Pancreas (tissue), 10 donors: ENCODE results near the gene GPC6. TPM values are rescaled to one million over a fixed set of nuclear protein-coding genes. Genes with fewer than 3 reads are reported as not detected.

ENCODE experiments used
- ATAC-seq, 4 donors: fragments of 200-7000 bp; cut with Tn5 transposase; one replicate each; pipeline versions ENCODE4 v1.8.0 to v1.9.1; 2020; ENCODE audit warnings: mild to moderate bottlenecking in 4 of 4, moderate library complexity in 4 of 4
- DNase-seq, 6 donors: peaks; one replicate each; pipeline ENCODE4 v3.0.0-alpha.2; 2020
- FAIRE-seq: peaks from 2 replicates; lab custom pipeline; 2012; peaks lifted over from hg19 to GRCh38; lab: Jason Lieb, UNC
- H3K27ac ChIP-seq, 4 donors: fragments of 200-600 bp; sonication (generic); 1 replicate in 3 of 4; 2 replicates in 1 of 4; pipeline versions ENCODE4 v1.5.0 to v1.8.0; 2020
- H3K27me3 ChIP-seq, 4 donors: fragments of 200-600 bp; one replicate each; pipeline ENCODE4 v1.8.0; 2021
- H3K36me3 ChIP-seq, 3 donors: fragments of 200-600 bp; sonication (generic) in 1 of 3; one replicate each; pipeline versions ENCODE4 v1.5.0 to v1.8.0; 2020 to 2021
- H3K4me1 ChIP-seq, 3 donors: fragments of 200-600 bp; one replicate each; pipeline ENCODE4 v1.8.0; 2021
- H3K4me3 ChIP-seq, 4 donors: fragments of 200-600 bp; sonication (generic) in 2 of 4; one replicate each; pipeline versions ENCODE4 v1.5.0 to v1.8.0; 2020 to 2021
- H3K9me3 ChIP-seq, 4 donors: fragments of 200-600 bp; one replicate each; pipeline ENCODE4 v1.8.0; 2021
- CTCF ChIP-seq, 4 donors: fragments of 200-600 bp; sonication (generic) in 3 of 4; IDR thresholded peaks; one replicate each; pipeline versions ENCODE4 v1.5.0 to v1.8.0; 2021; ENCODE audit warnings: antibody characterized with exemption in 4 of 4
- WGBS, 2 donors: extraction: QIAGEN DNeasy Blood & Tissue Kit; methylation state at CpG; one replicate each; pipeline ENCODE4 v1.1.7; 2013; 5-methylcytosine and 5-hydroxymethylcytosine counted together
- intact Hi-C, 3 donors: fragments of 100-400 bp; cut with DNase I; formaldehyde crosslinking; loops; one replicate each; pipeline versions ENCODE4 v1.11.1 to v1.14.2; 2022
- polyA plus RNA-seq, 2 donors: library from polyadenylated mRNA; stranded (reverse); fragments of 200-250 nt; gene quantifications; one replicate each; pipeline ENCODE4 v1.2.3, GENCODE V29; 2013
- total RNA-seq, 6 donors: library from RNA; stranded (reverse); fragmentation: NEBNext Ultra II Directional in 4 of 6; extraction: Animal tissue kit (Norgen Biotek cat#: 25700) in 4 of 6; gene quantifications; one replicate each; pipeline versions ENCODE4 v1.2.1 to v1.2.4, GENCODE V29; 2021 to 2023
- donor health status: healthy with polysubstance abuse.
- donor health status: DM: no; HTN: no; CAD: no; lungs with moderate emphysema.
- donor health status: DM: no; HTN: no; CAD: no.
- donor health status: control.
- donor health status: control.
- donor health status: Bipolar disorder and iron deficiency.
- donor health status: DM: yes; HTN: yes; CAD: no.
- donor health status: DM: no; HTN: no; CAD: no.
- donor health status: DM: no; HTN: no; CAD: no.
- donor health status: DM: yes; HTN: yes; CAD: no.

GPC6 gene
- total and polyA plus RNA-seq, 8 donors: 0.23 to 3.3 (median 1.2) TPM

- no peak overlapping the region for H3K27ac ChIP-seq
- ATAC-seq: no peak
- H3K4me3 ChIP-seq: no peak overlapping the region
- 82 to 91% methylated on average over 1 of the region's 1 CpG for WGBS, 2 donors
- no peaks in the 10 kb centered on the region for H3K9me3 ChIP-seq
- no peak for FAIRE-seq
- no peaks in the 10 kb centered on the region for H3K27me3 ChIP-seq
- H3K36me3 ChIP-seq: no peaks in the 10 kb centered on the region
- TF ChIP-seq CTCF (IDR thresholded peaks at IDR 0.05): no peak
- intact Hi-C loops: no loop called here
- no peaks in the 10 kb centered on the region for H3K4me1 ChIP-seq
- no peak for DNase-seq
Measured at GRCh38 chr13:93502071-93502470, 275.5 kb downstream of the GPC6 start.

GRCh38 chr13:93502987-93503615 lies 276.5 kb downstream of the GPC6 start:
- DNase-seq (no peak), ATAC-seq (no peak), FAIRE-seq (no peak)
- intact Hi-C loops: no loop called here
- H3K36me3 ChIP-seq: no peaks in the 10 kb centered on the region
- H3K4me1 ChIP-seq: no peaks in the 10 kb centered on the region
- no peaks in the 10 kb centered on the region for H3K9me3 ChIP-seq
- no peaks in the 10 kb centered on the region for H3K27me3 ChIP-seq
- TF ChIP-seq CTCF (IDR thresholded peaks at IDR 0.05): no peak
- H3K4me3 ChIP-seq: no peak overlapping the region
- 74 to 82% methylated on average over 1 of the region's 1 CpG for WGBS, 2 donors
- no peak overlapping the region for H3K27ac ChIP-seq

- no peak for DNase-seq
- no peak for FAIRE-seq
- H3K36me3 ChIP-seq: no peaks in the 10 kb centered on the region
- no peaks in the 10 kb centered on the region for H3K27me3 ChIP-seq
- H3K4me3 ChIP-seq: no peak overlapping the region
- H3K9me3 ChIP-seq: no peaks in the 10 kb centered on the region
- no peak overlapping the region for H3K27ac ChIP-seq
- no peak for ATAC-seq
- H3K4me1 ChIP-seq: no peaks in the 10 kb centered on the region
- intact Hi-C loops: no loop called here
- no peak for TF ChIP-seq CTCF (IDR thresholded peaks at IDR 0.05)
- 54 to 56% methylated on average over 3 of the region's 3 CpGs for WGBS, 2 donors
Measured at GRCh38 chr13:93505104-93505952, 278.7 kb downstream of the GPC6 start.

- DNase-seq: no peak
- no peaks in the 10 kb centered on the region for H3K36me3 ChIP-seq
- no peaks in the 10 kb centered on the region for H3K27me3 ChIP-seq
- H3K9me3 ChIP-seq: no peaks in the 10 kb centered on the region
- TF ChIP-seq CTCF (IDR thresholded peaks at IDR 0.05): no peak
- H3K4me3 ChIP-seq: no peak overlapping the region
- intact Hi-C loops: no loop called here
- no peak for ATAC-seq
- no peak for FAIRE-seq
- H3K4me1 ChIP-seq: no peaks in the 10 kb centered on the region
- WGBS, 2 donors: 38 to 50% methylated on average over 2 of the region's 2 CpGs
- no peak overlapping the region for H3K27ac ChIP-seq
Measured at GRCh38 chr13:93511011-93511410, 284.4 kb downstream of the GPC6 start.

- DNase-seq (no peak), ATAC-seq (no peak), FAIRE-seq (no peak)
- no peak overlapping the region for H3K4me3 ChIP-seq
- no peaks in the 10 kb centered on the region for H3K4me1 ChIP-seq
- no peaks in the 10 kb centered on the region for H3K27me3 ChIP-seq
- H3K27ac ChIP-seq: no peak overlapping the region
- H3K9me3 ChIP-seq: no peaks in the 10 kb centered on the region
- no peaks in the 10 kb centered on the region for H3K36me3 ChIP-seq
- no peak for TF ChIP-seq CTCF (IDR thresholded peaks at IDR 0.05)
- intact Hi-C loops: no loop called here
Measured at GRCh38 chr13:93515267-93515666, 288.7 kb downstream of the GPC6 start.
